NCI-H128 (cell line): ENCODE results near the gene COL8A2.

ENCODE experiments used
- DNase-seq: peaks from one replicate; lab custom pipeline; 2025; ENCODE audit not compliant: unreplicated experiment; lab: John Stamatoyannopoulos, UW

The COL8A2 gene

GRCh38 chr1:36157973-36158826, 33.2 kb upstream of the COL8A2 start:
- DNase-seq: no peak

- DNase-seq: no peak
Measured at GRCh38 chr1:36157115-36157903, 32.3 kb upstream of the COL8A2 start.

- no peak for DNase-seq
Measured at GRCh38 chr1:36156329-36157114, 31.5 kb upstream of the COL8A2 start.

- DNase-seq: peak; percentile 80
Measured at GRCh38 chr1:36155408-36156328, 30.6 kb upstream of the COL8A2 start, which contains the start of gene MAP7D1. Gene MAP7D1, plus strand, starts transcription at chr1:36156160. Its CDS starts 258 bp downstream, at chr1:36156418.

GRCh38 chr1:36154765-36155407, 29.9 kb upstream of the COL8A2 start:
- DNase-seq: no peak

- no peak for DNase-seq
Measured at GRCh38 chr1:36154335-36154734, 29.3 kb upstream of the COL8A2 start.

- DNase-seq: no peak
Measured at GRCh38 chr1:36153476-36153875, 28.5 kb upstream of the COL8A2 start.

GRCh38 chr1:36151845-36152203, 26.8 kb upstream of the COL8A2 start:
- no peak for DNase-seq

- DNase-seq: no peak
Measured at GRCh38 chr1:36151134-36151844, 26.3 kb upstream of the COL8A2 start.

- peak; percentile 72 for DNase-seq
Measured at GRCh38 chr1:36150296-36151133, 25.5 kb upstream of the COL8A2 start.

GRCh38 chr1:36149973-36150295, 24.9 kb upstream of the COL8A2 start:
- no peak for DNase-seq

GRCh38 chr1:36149237-36149972, 24.4 kb upstream of the COL8A2 start, which contains the start of gene TRAPPC3:
Gene TRAPPC3, minus strand, starts transcription at chr1:36149486. Its CDS starts 108 bp downstream, at chr1:36149378.
- peak; percentile 100 for DNase-seq

- DNase-seq: no peak
Measured at GRCh38 chr1:36148821-36149236, 23.8 kb upstream of the COL8A2 start.

GRCh38 chr1:36144413-36144812, 19.4 kb upstream of the COL8A2 start:
- no peak for DNase-seq

- DNase-seq: no peak
Measured at GRCh38 chr1:36143424-36143823, 18.4 kb upstream of the COL8A2 start.

- DNase-seq: no peak
Measured at GRCh38 chr1:36142121-36142520, 17.1 kb upstream of the COL8A2 start.

- no peak for DNase-seq
Measured at GRCh38 chr1:36139521-36139920, 14.5 kb upstream of the COL8A2 start.

- DNase-seq: peak; percentile 46
Measured at GRCh38 chr1:36137776-36138175, 12.8 kb upstream of the COL8A2 start.
